HCT116 (cell line): ENCODE measurements around the gene KIF3C. TPM values are rescaled to one million over a fixed set of nuclear protein-coding genes. Genes with fewer than 3 reads are reported as not detected.

ENCODE experiments used
- ATAC-seq: fragments of 200-7000 bp; cut with Tn5 transposase; 2 replicates; pipeline ENCODE4 v1.9.1; 2020; ENCODE audit warnings: mild to moderate bottlenecking, moderate library complexity
- BruUV-seq: library from RNA; stranded (reverse); fragments of 400-500 nt; replicated peaks from 2 replicates; lab custom pipeline; 2021; lab: Mats Ljungman, UMichigan
- CTCF ChIA-PET: fragments of 300-600 bp; sonication (Branson Sonifier 250); formaldehyde crosslinking; loops from one replicate; lab custom pipeline; 2021; ENCODE audit warnings: antibody characterized with exemption; lab: Charles Lee
- POLR2A ChIA-PET: fragments of 300-600, 350-600 bp; sonication (Branson Sonifier 250); formaldehyde crosslinking; loops from one replicate; lab custom pipeline; 2021; ENCODE audit warnings: antibody characterized with exemption; lab: Charles Lee
- RAD21 ChIA-PET, 2 experiments: fragments of 300-600 bp; sonication (Branson Sonifier 250); formaldehyde crosslinking; loops; one replicate each; lab custom pipeline; 2023; ENCODE audit warnings: low total read pairs in 2 of 2; ENCODE audit not compliant: uncharacterized antibody in 2 of 2, unreplicated experiment in 2 of 2, low non-redundant PET in 1 of 2; lab: Charles Lee
- DNase-seq: peaks from one replicate; pipeline ENCODE4 v3.0.0-alpha.2; 2010; ENCODE audit warnings: low read depth, low spot score
- H2AFZ ChIP-seq: fragments of 200-600 bp; shearing (Covaris generic), sonication (generic); 2 replicates; pipeline ENCODE4 v1.6.1; 2017; ENCODE audit warnings: low read depth, mixed run types, mixed read lengths, antibody characterized with exemption, low read length; ENCODE audit not compliant: poor library complexity, severe bottlenecking
- H3K27ac ChIP-seq: 2 replicates; pipeline ENCODE4 v1.5.1; 2012; ENCODE audit warnings: low read depth, low read length
- H3K27me3 ChIP-seq: fragments of 200-600 bp; sonication (generic); 2 replicates; pipeline ENCODE4 v1.6.1; 2016; ENCODE audit warnings: mixed run types, low read length, mixed read lengths; ENCODE audit not compliant: insufficient read depth
- H3K36me3 ChIP-seq, 2 experiments: fragments of 200-500 bp in 1 of 2; fragments of 200-600 bp in 1 of 2; sonication (Bioruptor generic) in 1 of 2; sonication (generic) in 1 of 2; 2 replicates each; pipeline versions ENCODE4 v1.5.1 to v1.6.1; 2014 to 2016; ENCODE audit warnings: low read length in 2 of 2, inconsistent platforms in 1 of 2, mixed read lengths in 1 of 2, mixed run types in 1 of 2; ENCODE audit not compliant: insufficient read depth in 2 of 2, control insufficient read depth in 1 of 2
- H3K4me1 ChIP-seq, 2 experiments: fragments of 200-600 bp in 1 of 2; sonication (generic) in 1 of 2; 2 replicates each; pipeline versions ENCODE4 v1.5.1 to v1.6.1; 2012 to 2017; ENCODE audit warnings: low read length in 2 of 2, inconsistent platforms in 1 of 2, mild to moderate bottlenecking in 1 of 2, mixed read lengths in 1 of 2, mixed run types in 1 of 2, moderate library complexity in 1 of 2; ENCODE audit not compliant: insufficient read depth in 2 of 2, control insufficient read depth in 1 of 2
- H3K4me2 ChIP-seq: fragments of 200-600 bp; sonication (generic); 2 replicates; pipeline ENCODE4 v1.6.1; 2017; ENCODE audit warnings: mixed run types, low read length, mixed read lengths
- H3K4me3 ChIP-seq, 2 experiments: fragments of 200-600 bp in 1 of 2; sonication (generic) in 1 of 2; replicated peaks in 1 of 2; 2 replicates each; pipeline ENCODE4 v1.5.1; 2011 to 2016; ENCODE audit warnings: low read length in 2 of 2, control low read depth in 1 of 2, low read depth in 1 of 2, mild to moderate bottlenecking in 1 of 2, mixed read lengths in 1 of 2, mixed run types in 1 of 2
- H3K79me2 ChIP-seq: fragments of 200-600 bp; sonication (generic); 2 replicates; pipeline ENCODE4 v1.6.1; 2017; ENCODE audit warnings: mild to moderate bottlenecking, mixed run types, low read length, moderate library complexity, mixed read lengths; ENCODE audit not compliant: insufficient read depth
- H3K9ac ChIP-seq: fragments of 200-600 bp; sonication (generic); 2 replicates; pipeline ENCODE4 v1.6.1; 2016; ENCODE audit warnings: low read length, mixed read lengths
- H3K9me2 ChIP-seq: fragments of 200-600 bp; sonication (generic), shearing (Covaris generic); 2 replicates; pipeline ENCODE4 v1.6.1; 2017; ENCODE audit warnings: mixed run types, mild to moderate bottlenecking, moderate library complexity; ENCODE audit not compliant: insufficient read depth
- H3K9me3 ChIP-seq, 2 experiments: fragments of 200-500 bp in 1 of 2; fragments of 200-600 bp in 1 of 2; sonication (Bioruptor generic) in 1 of 2; sonication (generic) in 1 of 2; 2 replicates each; pipeline ENCODE4 v1.6.1; 2014 to 2017; ENCODE audit warnings: low read length in 2 of 2, mixed read lengths in 2 of 2, inconsistent platforms in 1 of 2, low read depth in 1 of 2, mild to moderate bottlenecking in 1 of 2, mixed run types in 1 of 2, moderate library complexity in 1 of 2; ENCODE audit not compliant: control insufficient read depth in 1 of 2, insufficient read depth in 1 of 2
- H4K20me1 ChIP-seq: fragments of 200-600 bp; sonication (generic), shearing (Covaris generic); 2 replicates; pipeline ENCODE4 v1.6.1; 2017; ENCODE audit warnings: mixed run types, mild to moderate bottlenecking, moderate library complexity; ENCODE audit not compliant: insufficient read depth
- ATF3 ChIP-seq: IDR thresholded peaks from 2 replicates; pipeline ENCODE4 v1.6.1; 2012
- CEBPB ChIP-seq: IDR thresholded peaks from 2 replicates; pipeline ENCODE4 v1.6.1; 2012; ENCODE audit warnings: low read depth
- CTCF ChIP-seq, 3 experiments: fragments of 200-600 bp in 1 of 3; sonication (generic) in 1 of 3; IDR thresholded peaks in 2 of 3; conservative IDR thresholded peaks in 1 of 3; 2 replicates each; pipeline ENCODE4 v1.5.1; 2012 to 2017; ENCODE audit warnings: low read depth in 2 of 3, low read length in 2 of 3, antibody characterized with exemption in 1 of 3, borderline replicate concordance in 1 of 3, control low read depth in 1 of 3, mild to moderate bottlenecking in 1 of 3, mixed read lengths in 1 of 3, mixed run types in 1 of 3, moderate library complexity in 1 of 3; ENCODE audit not compliant: insufficient read depth in 1 of 3
- EGR1 ChIP-seq: IDR thresholded peaks from 2 replicates; pipeline ENCODE4 v1.6.1; 2012; ENCODE audit warnings: low read depth
- ELF1 ChIP-seq: IDR thresholded peaks from 2 replicates; pipeline ENCODE4 v1.6.1; 2012; ENCODE audit warnings: low read depth, borderline replicate concordance
- EZH2phosphoT487 ChIP-seq: fragments of 200-600 bp; IDR thresholded peaks from 2 replicates; pipeline ENCODE4 v1.6.1; 2018; ENCODE audit warnings: antibody characterized with exemption, borderline replicate concordance
- MAX ChIP-seq: IDR thresholded peaks from 2 replicates; pipeline ENCODE4 v1.6.1; 2012
- POLR2AphosphoS5 ChIP-seq: IDR thresholded peaks from 2 replicates; pipeline ENCODE4 v1.6.1; 2011; ENCODE audit warnings: mild to moderate bottlenecking, low read depth, low read length, moderate library complexity
- RAD21 ChIP-seq: IDR thresholded peaks from 2 replicates; pipeline ENCODE4 v1.6.1; 2012; ENCODE audit warnings: low read depth, mild to moderate bottlenecking
- REST ChIP-seq: IDR thresholded peaks from 2 replicates; pipeline ENCODE4 v1.6.1; 2012; ENCODE audit warnings: low read depth
- ZBTB33 ChIP-seq: IDR thresholded peaks from 2 replicates; pipeline ENCODE4 v1.6.1; 2011; ENCODE audit warnings: mild to moderate bottlenecking, low read length, moderate library complexity; ENCODE audit not compliant: insufficient replicate concordance; ENCODE audit errors: extremely low read depth
- intact Hi-C: fragments of 100-400 bp; cut with micrococcal nuclease; formaldehyde crosslinking; loops from 2 replicates; pipeline ENCODE4 v1.10.0; 2022
- total RNA-seq: library from RNA; stranded (reverse); gene quantifications from one replicate; pipeline ENCODE4 v1.2.1, GENCODE V29; 2021; ENCODE audit not compliant: unreplicated experiment

The KIF3C gene
- total RNA-seq, 1 experiment from 2014 or later, result 5.4 TPM

GRCh38 chr2:25955869-25956535 is 26.3 kb downstream of the KIF3C start:
- Histone ChIP-seq H3K4me3 (no peak overlapping the region), H3K36me3 (no peaks in the 10 kb centered on the region), H3K9me2 (no peaks in the 10 kb centered on the region), H3K4me2 (no peak overlapping the region), H3K9me3 (no peaks in the 10 kb centered on the region), H4K20me1 (no peaks in the 10 kb centered on the region), H2AFZ (no peak overlapping the region), H3K4me1 (peaks cover 0 to 12% of the 10 kb centered on the region in 2 experiments; a peak in 1 of 4 replicates), H3K79me2 (no peaks in the 10 kb centered on the region), H3K9ac (no peak overlapping the region), H3K27ac (no peak overlapping the region), H3K27me3 (no peaks in the 10 kb centered on the region)
- intact Hi-C loops, result loop anchor here (10.0 kb wide), 1 partner anchor 619 kb away; no protein-coding TSS in a partner anchor
- no TSS peak for BruUV-seq
- ATAC-seq, result peak; percentile 37; the same call in 1 of the 2 replicates
- CTCF ChIA-PET, result interaction anchor here (0.5 to 1.2 kb wide), 4 partner anchors 9 to 189 kb away, joined by 3 read pairs; no protein-coding TSS in a partner anchor
- RAD21 ChIA-PET, result no interaction called here
- no peak for DNase-seq
- TF ChIP-seq RAD21 (peak; percentile 28; the same call in 1 of the 2 replicates), REST (no peak), CTCF (IDR thresholded peaks at IDR 0.05 in 2 of 3, conservative IDR thresholded peaks at IDR 0.05 in 1 of 3; ENCODE audit: borderline replicate concordance in 1 of 3, insufficient read depth in 1 of 3, low read depth in 2 of 3, low read length in 2 of 3) (peak; percentile 9 to 39 (median 38); a peak in 3 of 6 replicates), ZBTB33 (no peak), CEBPB (no peak), MAX (no peak), ATF3 (no peak), ELF1 (no peak), POLR2AphosphoS5 (no peak), EZH2phosphoT487 (no peak), EGR1 (no peak)
- POLR2A ChIA-PET, result no interaction called here
